HL-60 (cell line): Measurements from ENCODE around the gene PHIP.
"Not testable (repeated sequence)": the region's sequence is repeated elsewhere in the genome, so short reads cannot be mapped to it uniquely, and the experiment has no call there.

Experiments used
- DNase-seq, 2 experiments: peaks; one replicate each; pipeline ENCODE4 v3.0.0-alpha.2; 2010 to 2020; ENCODE audit warnings: low read depth in 1 of 2, low spot score in 1 of 2
- H3K27ac ChIP-seq: fragments of 250-450 bp; sonication (Bioruptor Pico); replicated peaks from 2 replicates; pipeline ENCODE4 v1.5.1; 2020; ENCODE audit warnings: mild to moderate bottlenecking, moderate library complexity
- H3K27me3 ChIP-seq: fragments of 250-450 bp; sonication (Bioruptor Pico); 2 replicates; pipeline ENCODE4 v1.5.1; 2021; ENCODE audit warnings: mild to moderate bottlenecking, moderate library complexity; ENCODE audit not compliant: insufficient read depth, poor library complexity, severe bottlenecking
- H3K4me3 ChIP-seq: replicated peaks from 2 replicates; pipeline ENCODE4 v1.5.1; 2011; ENCODE audit warnings: mild to moderate bottlenecking, control low read depth, low read length; ENCODE audit not compliant: insufficient read depth
- CTCF ChIP-seq: IDR thresholded peaks from one replicate; pipeline ENCODE4 v1.5.1; 2011; ENCODE audit warnings: low read length, control low read depth, inconsistent platforms; ENCODE audit not compliant: insufficient read depth
- GABPA ChIP-seq: IDR thresholded peaks from 2 replicates; pipeline ENCODE4 v1.6.1; 2012; ENCODE audit warnings: low read depth
- POLR2AphosphoS5 ChIP-seq: IDR thresholded peaks from 2 replicates; pipeline ENCODE4 v1.6.1; 2012; ENCODE audit warnings: low read depth
- REST ChIP-seq: IDR thresholded peaks from 2 replicates; pipeline ENCODE4 v1.6.1; 2012; ENCODE audit warnings: low read depth; ENCODE audit not compliant: insufficient replicate concordance
- SPI1 ChIP-seq: IDR thresholded peaks from 2 replicates; pipeline ENCODE4 v1.6.1; 2012; ENCODE audit warnings: low read depth, mild to moderate bottlenecking, borderline replicate concordance

The PHIP gene

GRCh38 chr6:79101164-79101563, 23.1 kb upstream of the PHIP start:
- DNase-seq, result no peak
- H3K27me3 ChIP-seq, result peaks cover 2% of the 10 kb centered on the region
- H3K27ac ChIP-seq, result no peak overlapping the region
- H3K4me3 ChIP-seq, result no peak overlapping the region
- no peak for TF ChIP-seq REST
- no peak for TF ChIP-seq SPI1
- no peak for TF ChIP-seq POLR2AphosphoS5
- TF ChIP-seq GABPA, result no peak
- TF ChIP-seq CTCF, result no peak

- Histone ChIP-seq H3K4me3 (no peak overlapping the region), H3K27me3 (no peaks in the 10 kb centered on the region), H3K27ac (no peak overlapping the region)
- no peak for DNase-seq
- no peak for TF ChIP-seq GABPA
Measured at GRCh38 chr6:79100304-79100703, 22.2 kb upstream of the PHIP start.

GRCh38 chr6:79094938-79095337, 16.9 kb upstream of the PHIP start:
- H3K27me3 ChIP-seq, result no peaks in the 10 kb centered on the region
- H3K27ac ChIP-seq, result no peak overlapping the region
- H3K4me3 ChIP-seq, result no peak overlapping the region
- TF ChIP-seq POLR2AphosphoS5 (no peak), CTCF (no peak), REST (no peak), GABPA (no peak), SPI1 (no peak)
- no peak for DNase-seq

- not testable (repeated sequence) for H3K27me3 ChIP-seq, H3K27ac ChIP-seq, DNase-seq, H3K4me3 ChIP-seq
Measured at GRCh38 chr6:79091801-79092200, 13.7 kb upstream of the PHIP start.

GRCh38 chr6:79089552-79090404, 11.7 kb upstream of the PHIP start:
- no peak overlapping the region for H3K27ac ChIP-seq
- no peak overlapping the region for H3K4me3 ChIP-seq
- no peak for DNase-seq
- H3K27me3 ChIP-seq, result no peaks in the 10 kb centered on the region
- TF ChIP-seq CTCF (no peak), REST (no peak), GABPA (no peak), SPI1 (no peak), POLR2AphosphoS5 (no peak)
